Measurements from ENCODE around the gene ZNF487. TPM values are rescaled to one million over a fixed set of nuclear protein-coding genes. Genes with fewer than 3 reads are reported as not detected.
A peak's percentile ranks its signal among the peaks of the same experiment; 100 is the strongest.

The ZNF487 gene
- total and polyA plus RNA-seq, 2 experiments from 2014 or later, result 8.1 to 8.9 TPM

GRCh38 chr10:43408331-43408709 is 28.6 kb upstream of the ZNF487 start:
- Histone ChIP-seq H4K20me1 (ENCODE audit: insufficient read depth, poor library complexity, severe bottlenecking) (peaks cover 41% of the 10 kb centered on the region), H2AFZ (no peak overlapping the region), H3K79me2 (peaks cover 45% of the 10 kb centered on the region), H3K4me1 (ENCODE audit: insufficient read depth) (peaks cover 18% of the 10 kb centered on the region), H3K9me2 (replicated peaks; ENCODE audit: insufficient read depth) (no peaks in the 10 kb centered on the region), H3K36me3 (replicated peaks; ENCODE audit: insufficient read depth, low read depth) (no peaks in the 10 kb centered on the region), H3K27me3 (no peaks in the 10 kb centered on the region), H3K4me3 (peak overlapping the region; percentile 68), H3K4me2 (peak overlapping the region; percentile 93), H3K27ac (peak overlapping the region; percentile 97), H3K9me3 (ENCODE audit: low read depth) (no peaks in the 10 kb centered on the region)
- 2% methylated on average over 9 of the region's 31 CpGs for WGBS (ENCODE audit: low lambda C conversion rate, missing lambda C conversion rate)
- DNase-seq (ENCODE audit: low spot score), result no peak
- no peak for TF ChIP-seq CTCF (IDR thresholded peaks at IDR 0.05; ENCODE audit: poor library complexity)

DNA sequence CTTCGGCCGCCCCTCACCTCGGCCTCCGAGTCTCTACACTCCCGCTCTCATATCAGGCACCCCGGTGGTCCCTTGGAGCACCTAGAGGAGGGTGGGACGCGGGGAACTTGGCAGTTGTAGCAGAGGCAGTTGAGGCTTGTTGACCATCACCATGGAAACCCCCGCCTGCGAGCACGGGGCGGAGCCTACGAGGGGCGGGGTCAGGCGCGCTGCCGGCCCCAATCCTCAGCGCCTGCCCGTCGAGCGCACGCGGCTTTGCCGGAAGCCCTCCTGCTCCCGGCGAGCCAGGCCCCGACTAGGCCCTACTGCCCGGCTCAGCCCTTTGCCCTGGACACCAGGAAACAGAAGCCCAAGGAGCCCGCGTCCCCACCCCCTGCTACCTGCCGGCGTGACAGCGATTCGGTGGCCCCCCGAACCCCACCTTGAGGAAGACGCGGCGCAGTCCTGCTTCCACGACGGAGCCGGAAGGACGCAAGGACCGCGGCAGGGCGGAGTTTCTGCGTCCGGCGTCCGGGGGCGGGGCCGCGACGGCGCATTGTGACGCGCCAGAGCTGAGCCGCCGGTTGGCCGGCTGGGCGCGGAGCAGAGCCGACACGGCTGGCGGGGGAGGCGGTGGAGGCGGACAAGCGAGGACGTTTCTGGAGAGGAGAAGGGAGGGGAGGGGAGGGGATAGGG is 28.1 kb upstream of the ZNF487 start, which contains the start of gene HNRNPF:
TSS of gene HNRNPF (minus strand) at position 477 of the 675 bp plus-strand sequence. CDS start 21,302 bp downstream, outside the sequence.
- Histone ChIP-seq H3K27ac (peak within 1 kb of the TSS; percentile 97), H3K36me3 (replicated peaks; ENCODE audit: insufficient read depth, low read depth) (no peaks in the 10 kb centered on the region), H3K4me2 (peak within 1 kb of the TSS; percentile 93), H3K9me3 (ENCODE audit: low read depth) (no peaks in the 10 kb centered on the region), H3K4me3 (peak within 1 kb of the TSS; percentile 68), H2AFZ (peak within 1 kb of the TSS; percentile 89), H3K79me2 (peaks cover 40% of the 10 kb centered on the region), H3K27me3 (no peaks in the 10 kb centered on the region), H3K4me1 (ENCODE audit: insufficient read depth) (peaks cover 18% of the 10 kb centered on the region), H4K20me1 (ENCODE audit: insufficient read depth, poor library complexity, severe bottlenecking) (peaks cover 36% of the 10 kb centered on the region), H3K9me2 (replicated peaks; ENCODE audit: insufficient read depth) (no peaks in the 10 kb centered on the region)
- peak; percentile 98 for DNase-seq (ENCODE audit: low spot score)
- TF ChIP-seq EZH2phosphoT487 (IDR thresholded peaks at IDR 0.05; ENCODE audit: low read depth, severe bottlenecking, unreplicated experiment) (no peak), EZH2 (IDR thresholded peaks at IDR 0.05; ENCODE audit: borderline replicate concordance) (no peak), CTCF (IDR thresholded peaks at IDR 0.05; ENCODE audit: poor library complexity) (no peak)
- 1% methylated on average over 48 of the region's 68 CpGs for WGBS (ENCODE audit: low lambda C conversion rate, missing lambda C conversion rate)

DNA sequence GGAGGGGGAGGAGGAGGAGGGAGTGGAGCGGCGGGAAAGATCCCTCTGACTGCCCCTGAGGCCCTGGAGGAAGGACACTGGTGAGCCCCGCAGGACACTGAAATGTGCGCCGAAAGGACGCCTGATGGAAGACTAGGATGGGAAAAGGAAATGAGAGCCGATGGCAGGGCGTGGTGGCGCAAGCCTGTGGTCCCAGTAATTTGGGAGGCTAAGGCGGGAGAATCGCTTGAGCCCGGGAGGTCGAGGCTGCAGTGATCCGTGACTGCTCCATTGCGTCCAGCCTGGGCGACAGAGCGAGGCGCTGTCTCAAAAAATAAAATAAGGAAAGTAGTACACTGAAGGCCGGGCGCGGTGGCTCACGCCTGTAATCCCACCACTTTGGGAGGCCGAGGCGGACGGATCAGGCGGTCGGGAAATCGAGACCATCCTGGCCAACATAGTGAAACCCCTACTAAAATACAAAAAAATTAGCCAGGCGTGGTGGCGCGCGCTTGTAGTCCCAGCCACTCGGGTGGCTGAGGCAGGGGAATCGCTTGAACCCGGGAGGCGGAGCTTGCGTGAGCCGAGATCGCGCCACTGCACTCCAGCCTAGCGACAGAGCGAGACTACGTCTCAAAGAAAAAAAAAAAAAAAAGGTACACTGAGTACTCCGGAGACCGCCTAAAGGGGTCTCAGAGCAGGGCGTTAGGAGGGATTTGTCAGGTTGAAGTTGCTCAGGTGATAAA is 27.4 kb upstream of the ZNF487 start:
- Histone ChIP-seq H2AFZ (peak overlapping the region; percentile 89), H3K9me3 (ENCODE audit: low read depth) (no peaks in the 10 kb centered on the region), H3K36me3 (replicated peaks; ENCODE audit: insufficient read depth, low read depth) (no peaks in the 10 kb centered on the region), H4K20me1 (ENCODE audit: insufficient read depth, poor library complexity, severe bottlenecking) (peaks cover 29% of the 10 kb centered on the region), H3K4me2 (peak overlapping the region; percentile 93), H3K27ac (peak overlapping the region; percentile 97), H3K4me3 (peak overlapping the region; percentile 59), H3K4me1 (ENCODE audit: insufficient read depth) (peaks cover 13% of the 10 kb centered on the region), H3K9me2 (replicated peaks; ENCODE audit: insufficient read depth) (no peaks in the 10 kb centered on the region), H3K27me3 (no peaks in the 10 kb centered on the region), H3K79me2 (peaks cover 33% of the 10 kb centered on the region)
- WGBS (ENCODE audit: low lambda C conversion rate, missing lambda C conversion rate), result 49% methylated on average over 42 of the region's 46 CpGs
- no peak for DNase-seq (ENCODE audit: low spot score)
- TF ChIP-seq EZH2phosphoT487 (IDR thresholded peaks at IDR 0.05; ENCODE audit: low read depth, severe bottlenecking, unreplicated experiment) (no peak), CTCF (IDR thresholded peaks at IDR 0.05; ENCODE audit: poor library complexity) (no peak), EZH2 (IDR thresholded peaks at IDR 0.05; ENCODE audit: borderline replicate concordance) (no peak)
